Adrenal gland (tissue), 12 donors: ENCODE results near the gene TBC1D30. TPM values are rescaled to one million over a fixed set of nuclear protein-coding genes. Genes with fewer than 3 reads are reported as not detected.

Source experiments
- DNase-seq, 7 donors: peaks; one replicate each; pipeline ENCODE4 v3.0.0-alpha.2; 2019 to 2020
- H3K27ac ChIP-seq, 5 donors: fragments of 200-600 bp; sonication (generic) in 4 of 5; 1 replicate in 3 of 5; 2 replicates in 2 of 5; pipeline versions ENCODE4 v1.5.1 to v1.8.0; 2016 to 2020; ENCODE audit warnings: mild to moderate bottlenecking in 1 of 5
- H3K27me3 ChIP-seq: fragments of 200-600 bp; 2 replicates; pipeline ENCODE4 v1.8.0; 2021
- H3K36me3 ChIP-seq, 2 donors: fragments of 200-600 bp; replicated peaks in 1 of 2; 1 replicate in 1 of 2; 2 replicates in 1 of 2; pipeline versions ENCODE4 v1.5.1 to v1.8.0; 2018 to 2022
- H3K4me1 ChIP-seq, 2 donors: fragments of 200-600 bp; replicated peaks in 1 of 2; 1 replicate in 1 of 2; 2 replicates in 1 of 2; pipeline versions ENCODE4 v1.5.1 to v1.8.0; 2018 to 2021
- H3K4me3 ChIP-seq, 4 donors: fragments of 200-600 bp; sonication (generic) in 3 of 4; one replicate each; pipeline ENCODE4 v1.5.1; 2016 to 2018
- H3K9me3 ChIP-seq, 3 donors: fragments of 200-600 bp; sonication (generic) in 1 of 3; replicated peaks in 1 of 3; 1 replicate in 2 of 3; 2 replicates in 1 of 3; pipeline versions ENCODE4 v1.5.1 to v1.8.0; 2016 to 2021
- POLR2A ChIP-seq, 2 donors: fragments of 450-650 bp; IDR thresholded peaks; one replicate each; pipeline ENCODE4 v1.6.1; 2017; ENCODE audit warnings: antibody characterized with exemption in 2 of 2, mild to moderate bottlenecking in 2 of 2, moderate library complexity in 1 of 2
- WGBS, 4 donors: extraction: QIAGEN DNeasy Blood & Tissue Kit in 2 of 4; methylation state at CpG; one replicate each; pipeline versions ENCODE4 v1.1.5 to v1.1.7; 2013 to 2017; 5-methylcytosine and 5-hydroxymethylcytosine counted together
- intact Hi-C, 2 donors: fragments of 100-400 bp; cut with DNase I; formaldehyde crosslinking; loops; one replicate each; pipeline versions ENCODE4 v1.14.1 to v1.15.0; 2022 to 2023
- polyA plus RNA-seq, 3 donors: library from polyadenylated mRNA; stranded (reverse); fragments of 200-250 nt in 2 of 3; fragments of 350-450 nt in 1 of 3; fragmentation: Illumina TruSeq in 1 of 3; extraction: RNeasy Lipid Tissue Mini Kit (QIAGEN cat#74804) in 1 of 3; gene quantifications; one replicate each; pipeline ENCODE4 v1.2.3, GENCODE V29; 2013 to 2014
- total RNA-seq, 9 donors: library from RNA; depleted of rRNA in 4 of 9; stranded (reverse); fragments of >200 nt in 4 of 9; fragments of 120-200 nt in 1 of 9; fragmentation: NEBNext Ultra II Directional in 1 of 9; extraction: Animal tissue kit (Norgen Biotek cat#: 25700) in 1 of 9; gene quantifications; one replicate each; pipeline versions ENCODE4 v1.1.0 to v1.2.4, GENCODE V29; 2013 to 2023
- TF ChIP-seq, protein P1 (sequence below), 6 experiments: fragments of 450-650 bp in 4 of 6; fragments of 200-600 bp in 2 of 6; sonication (generic) in 1 of 6; IDR thresholded peaks; 1 replicate in 5 of 6; 2 replicates in 1 of 6; pipeline versions ENCODE4 v1.5.1 to v1.8.0; 2016 to 2021; ENCODE audit warnings: antibody characterized with exemption in 6 of 6, mild to moderate bottlenecking in 2 of 6, moderate library complexity in 1 of 6
- donor health status: healthy with polysubstance abuse.
- donor health status: Bipolar disorder and iron deficiency.
- donor health status: DM: yes; HTN: yes; CAD: no.
- donor health status: DM: no; HTN: no; CAD: no.
- donor health status: DM: no; HTN: no; CAD: no.
- donor health status: DM: yes; HTN: yes; CAD: no.

The TBC1D30 gene
- total and polyA plus RNA-seq, 12 donors: 1.2 to 13.3 (median 3.9) TPM

DNA sequence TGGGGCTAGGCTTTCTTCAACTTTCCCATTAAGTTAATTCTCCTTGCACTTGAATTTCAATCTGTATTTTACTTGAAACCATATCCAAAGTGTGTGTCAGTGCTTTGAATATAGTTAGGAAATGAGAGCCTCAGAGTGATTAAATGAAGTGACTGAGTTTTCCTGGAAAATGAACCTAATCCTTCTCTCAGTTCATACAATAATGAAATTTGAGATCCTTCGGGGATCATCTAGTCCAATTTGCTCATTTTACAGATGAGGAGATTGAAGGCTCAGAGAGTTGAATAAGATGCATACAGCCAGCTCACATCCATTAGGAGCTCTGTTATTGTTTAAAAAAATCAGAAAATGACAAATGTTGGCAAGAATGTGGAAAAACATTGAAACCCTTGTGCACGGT is 18.3 kb upstream of the TBC1D30 start:
- H3K4me1 ChIP-seq: peaks cover 0 to 4% of the 10 kb centered on the region in 2 donors
- H3K27ac ChIP-seq: no peak overlapping the region
- H3K4me3 ChIP-seq: no peak overlapping the region
- no peak for TF ChIP-seq POLR2A (IDR thresholded peaks at IDR 0.05)
- TF ChIP-seq, protein P1, sequence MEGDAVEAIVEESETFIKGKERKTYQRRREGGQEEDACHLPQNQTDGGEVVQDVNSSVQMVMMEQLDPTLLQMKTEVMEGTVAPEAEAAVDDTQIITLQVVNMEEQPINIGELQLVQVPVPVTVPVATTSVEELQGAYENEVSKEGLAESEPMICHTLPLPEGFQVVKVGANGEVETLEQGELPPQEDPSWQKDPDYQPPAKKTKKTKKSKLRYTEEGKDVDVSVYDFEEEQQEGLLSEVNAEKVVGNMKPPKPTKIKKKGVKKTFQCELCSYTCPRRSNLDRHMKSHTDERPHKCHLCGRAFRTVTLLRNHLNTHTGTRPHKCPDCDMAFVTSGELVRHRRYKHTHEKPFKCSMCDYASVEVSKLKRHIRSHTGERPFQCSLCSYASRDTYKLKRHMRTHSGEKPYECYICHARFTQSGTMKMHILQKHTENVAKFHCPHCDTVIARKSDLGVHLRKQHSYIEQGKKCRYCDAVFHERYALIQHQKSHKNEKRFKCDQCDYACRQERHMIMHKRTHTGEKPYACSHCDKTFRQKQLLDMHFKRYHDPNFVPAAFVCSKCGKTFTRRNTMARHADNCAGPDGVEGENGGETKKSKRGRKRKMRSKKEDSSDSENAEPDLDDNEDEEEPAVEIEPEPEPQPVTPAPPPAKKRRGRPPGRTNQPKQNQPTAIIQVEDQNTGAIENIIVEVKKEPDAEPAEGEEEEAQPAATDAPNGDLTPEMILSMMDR (IDR thresholded peaks at IDR 0.05): no peak
- no peaks in the 10 kb centered on the region for H3K36me3 ChIP-seq
- no peaks in the 10 kb centered on the region for H3K27me3 ChIP-seq
- no peaks in the 10 kb centered on the region for H3K9me3 ChIP-seq
- 79 to 90% (median 88%) methylated on average over 2 of the region's 2 CpGs for WGBS, 4 donors
- DNase-seq: no peak
- intact Hi-C loops: no loop called here

DNA sequence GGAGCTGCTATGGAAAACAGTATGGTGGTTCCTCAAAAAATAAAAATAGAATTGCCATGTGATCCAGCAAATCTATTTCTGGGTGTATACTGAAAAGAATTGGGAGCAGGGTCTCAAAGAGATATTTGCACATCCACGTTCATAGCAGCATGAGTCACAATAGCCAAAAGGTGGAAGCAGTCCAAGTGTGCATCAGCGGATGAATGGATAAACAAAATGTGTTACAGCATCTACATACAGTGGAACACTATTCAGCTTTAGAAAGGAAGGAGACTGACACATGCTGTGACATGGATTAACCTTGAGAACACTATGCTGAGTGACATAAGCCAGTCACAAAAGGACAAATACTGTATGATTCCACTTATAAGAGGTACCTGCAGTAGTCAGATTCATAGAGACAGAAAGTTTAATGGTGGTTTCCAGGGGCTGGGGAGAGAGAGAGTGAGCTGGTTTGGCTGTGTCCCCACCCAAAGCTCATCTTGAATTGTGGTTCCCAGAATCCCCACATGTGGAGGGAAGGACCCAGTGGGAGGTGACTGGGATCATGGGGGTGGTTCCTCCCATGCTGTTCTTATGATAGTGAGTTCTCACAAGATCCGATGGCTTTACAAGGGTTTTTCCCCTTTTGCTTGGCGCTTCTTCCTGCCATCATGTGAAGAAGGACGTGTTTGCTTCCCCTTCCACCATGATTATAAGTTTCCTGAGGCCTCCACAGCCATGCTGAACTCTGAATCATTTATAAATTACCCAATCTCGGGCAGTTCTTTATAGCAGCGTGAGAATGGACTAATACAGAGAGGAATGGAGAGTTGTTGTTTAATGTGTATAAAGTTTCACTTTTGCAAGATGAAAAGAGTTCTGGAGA is 17.6 kb upstream of the TBC1D30 start:
- TF ChIP-seq, protein P1 (IDR thresholded peaks at IDR 0.05): no peak
- TF ChIP-seq POLR2A (IDR thresholded peaks at IDR 0.05): no peak
- WGBS, 4 donors: 68 to 73% (median 71%) methylated on average over 7 of the region's 7 CpGs
- peak in 4 of 7 donors; percentile 29 to 54 (median 36) for DNase-seq
- no peaks in the 10 kb centered on the region for H3K9me3 ChIP-seq
- peaks cover 0 to 4% of the 10 kb centered on the region in 2 donors for H3K4me1 ChIP-seq
- no peak overlapping the region for H3K4me3 ChIP-seq
- intact Hi-C loops: no loop called here
- H3K27me3 ChIP-seq: no peaks in the 10 kb centered on the region
- no peaks in the 10 kb centered on the region for H3K36me3 ChIP-seq
- H3K27ac ChIP-seq: no peak overlapping the region

DNA sequence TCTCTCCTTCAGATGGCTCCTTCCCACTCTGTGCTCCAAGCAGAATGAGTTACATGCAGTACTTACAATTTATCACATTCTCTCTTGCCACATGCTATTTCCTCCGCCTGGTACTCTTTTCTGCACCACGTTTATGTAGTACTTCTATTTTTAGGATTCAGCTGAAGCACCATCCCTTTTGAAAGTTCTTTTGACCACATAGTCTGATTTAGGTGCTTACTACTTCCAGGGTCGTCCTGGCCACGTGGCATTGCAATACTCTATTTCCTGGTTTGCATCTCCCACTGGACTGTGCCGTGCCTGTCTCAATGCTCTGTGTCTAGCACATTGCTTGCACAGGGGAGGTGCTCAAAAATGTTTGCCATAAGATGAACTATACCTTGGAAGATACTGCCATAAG is 16.3 kb upstream of the TBC1D30 start:
- no peaks in the 10 kb centered on the region for H3K36me3 ChIP-seq
- DNase-seq: no peak
- H3K4me3 ChIP-seq: no peak overlapping the region
- intact Hi-C loops: no loop called here
- peaks cover 0 to 4% of the 10 kb centered on the region in 2 donors for H3K4me1 ChIP-seq
- 53 to 69% (median 56%) methylated on average over 5 of the region's 5 CpGs for WGBS, 4 donors
- no peak for TF ChIP-seq POLR2A (IDR thresholded peaks at IDR 0.05)
- TF ChIP-seq, protein P1 (IDR thresholded peaks at IDR 0.05): no peak
- no peaks in the 10 kb centered on the region for H3K9me3 ChIP-seq
- H3K27me3 ChIP-seq: no peaks in the 10 kb centered on the region
- H3K27ac ChIP-seq: no peak overlapping the region

DNA sequence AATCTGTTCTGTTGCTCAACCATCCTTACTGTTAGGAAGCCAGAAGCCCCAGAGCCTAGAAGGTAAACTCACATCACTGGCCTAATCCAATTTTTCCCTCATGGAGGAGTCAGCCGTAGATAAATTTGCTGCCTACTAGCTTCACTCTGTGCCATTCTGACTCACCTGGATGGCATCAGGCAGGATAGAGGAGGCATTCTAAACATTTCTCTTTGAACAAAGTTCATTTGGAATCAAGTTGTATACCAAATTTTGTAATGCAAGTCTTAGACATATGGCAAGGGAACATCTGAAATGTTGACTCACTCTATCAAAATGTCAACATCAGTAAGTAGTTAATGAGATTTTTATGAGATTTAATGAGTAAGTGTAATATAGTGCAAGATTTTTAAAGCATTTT is 13.6 kb upstream of the TBC1D30 start:
- intact Hi-C loops: no loop called here
- TF ChIP-seq, protein P1 (IDR thresholded peaks at IDR 0.05): no peak
- no peak for TF ChIP-seq POLR2A (IDR thresholded peaks at IDR 0.05)
- WGBS, 4 donors: 88 to 96% (median 94%) methylated on average over 1 of the region's 1 CpG

More for the DNA sequence above, 13.6 kb upstream of the TBC1D30 start:
- H3K27ac ChIP-seq: no peak overlapping the region
- no peak for DNase-seq
- H3K4me1 ChIP-seq: peaks cover 0 to 4% of the 10 kb centered on the region in 2 donors
- no peak overlapping the region for H3K4me3 ChIP-seq
- H3K9me3 ChIP-seq: no peaks in the 10 kb centered on the region
- no peaks in the 10 kb centered on the region for H3K36me3 ChIP-seq
- H3K27me3 ChIP-seq: no peaks in the 10 kb centered on the region
